Ovary (tissue), 9 donors: ENCODE data around the gene GDPD2. TPM values are rescaled to one million over a fixed set of nuclear protein-coding genes. Genes with fewer than 3 reads are reported as not detected.

Experiments used
- DNase-seq, 5 donors: peaks; one replicate each; pipeline ENCODE4 v3.0.0-alpha.2; 2019 to 2020
- H3K27ac ChIP-seq, 2 donors: fragments of 200-600 bp; one replicate each; pipeline versions ENCODE4 v1.5.1 to v1.8.0; 2019 to 2022
- H3K27me3 ChIP-seq: fragments of 200-600 bp; one replicate; pipeline ENCODE4 v1.8.0; 2022
- H3K36me3 ChIP-seq: fragments of 200-600 bp; sonication (generic); one replicate; pipeline ENCODE4 v1.5.1; 2019
- H3K4me1 ChIP-seq: one replicate; pipeline ENCODE4 v1.8.1; 2013; ENCODE audit warnings: mild to moderate bottlenecking, moderate library complexity; ENCODE audit not compliant: insufficient read depth
- H3K4me3 ChIP-seq: fragments of 200-600 bp; sonication (generic); one replicate; pipeline ENCODE4 v1.5.1; 2017
- H3K9me3 ChIP-seq, 2 donors: fragments of 200-600 bp in 1 of 2; sonication (generic) in 1 of 2; one replicate each; pipeline versions ENCODE4 v1.5.1 to v1.8.1; 2013 to 2019; ENCODE audit warnings: mild to moderate bottlenecking in 1 of 2, moderate library complexity in 1 of 2
- EP300 ChIP-seq: sonication (generic); formaldehyde crosslinking; IDR thresholded peaks from one replicate; pipeline ENCODE4 v1.6.1; 2017; ENCODE audit warnings: antibody characterized with exemption
- POLR2A ChIP-seq: fragments of 450-650 bp; IDR thresholded peaks from one replicate; pipeline ENCODE4 v1.6.1; 2017; ENCODE audit warnings: antibody characterized with exemption, mild to moderate bottlenecking, moderate library complexity
- WGBS, 3 donors: extraction: QIAGEN DNeasy Blood & Tissue Kit in 1 of 3; methylation state at CpG; one replicate each; pipeline versions ENCODE4 v1.1.5 to v1.1.7; 2013 to 2017; 5-methylcytosine and 5-hydroxymethylcytosine counted together
- intact Hi-C, 4 donors: fragments of 100-400 bp; cut with DNase I; formaldehyde crosslinking; loops; one replicate each; pipeline versions ENCODE4 v1.11.0 to v1.15.1; 2022 to 2023
- polyA plus RNA-seq, 2 donors: library from polyadenylated mRNA; stranded (reverse); fragments of 200-250 nt in 1 of 2; fragments of 350-450 nt in 1 of 2; fragmentation: Illumina TruSeq in 1 of 2; extraction: RNeasy Lipid Tissue Mini Kit (QIAGEN cat#74804) in 1 of 2; gene quantifications; one replicate each; pipeline ENCODE4 v1.2.3, GENCODE V29; 2013 to 2014
- total RNA-seq, 7 donors: library from RNA; depleted of rRNA in 2 of 7; stranded (reverse); fragments of >200 nt in 2 of 7; fragmentation: NEBNext Ultra II Directional in 3 of 7; extraction: Animal tissue kit (Norgen Biotek cat#: 25700) in 3 of 7; gene quantifications; one replicate each; pipeline versions ENCODE4 v1.1.0 to v1.2.4, GENCODE V29; 2016 to 2023
- TF ChIP-seq, protein P1 (sequence below), 3 donors: fragments of 450-650 bp in 2 of 3; fragments of 200-600 bp in 1 of 3; IDR thresholded peaks; one replicate each; pipeline versions ENCODE4 v1.5.1 to v1.8.0; 2016 to 2022; ENCODE audit warnings: antibody characterized with exemption in 3 of 3, mild to moderate bottlenecking in 1 of 3
- donor health status: DM: no; HTN: no; CAD: no; lungs with moderate emphysema.
- donor health status: DM: no; HTN: no; CAD: no.
- donor health status: Bipolar disorder and iron deficiency.
- donor health status: DM: yes; HTN: yes; CAD: no.
- donor health status: DM: no; HTN: no; CAD: no.
- donor health status: DM: yes; HTN: yes; CAD: no.

GDPD2 gene
- total and polyA plus RNA-seq, 9 donors = not detected

DNA sequence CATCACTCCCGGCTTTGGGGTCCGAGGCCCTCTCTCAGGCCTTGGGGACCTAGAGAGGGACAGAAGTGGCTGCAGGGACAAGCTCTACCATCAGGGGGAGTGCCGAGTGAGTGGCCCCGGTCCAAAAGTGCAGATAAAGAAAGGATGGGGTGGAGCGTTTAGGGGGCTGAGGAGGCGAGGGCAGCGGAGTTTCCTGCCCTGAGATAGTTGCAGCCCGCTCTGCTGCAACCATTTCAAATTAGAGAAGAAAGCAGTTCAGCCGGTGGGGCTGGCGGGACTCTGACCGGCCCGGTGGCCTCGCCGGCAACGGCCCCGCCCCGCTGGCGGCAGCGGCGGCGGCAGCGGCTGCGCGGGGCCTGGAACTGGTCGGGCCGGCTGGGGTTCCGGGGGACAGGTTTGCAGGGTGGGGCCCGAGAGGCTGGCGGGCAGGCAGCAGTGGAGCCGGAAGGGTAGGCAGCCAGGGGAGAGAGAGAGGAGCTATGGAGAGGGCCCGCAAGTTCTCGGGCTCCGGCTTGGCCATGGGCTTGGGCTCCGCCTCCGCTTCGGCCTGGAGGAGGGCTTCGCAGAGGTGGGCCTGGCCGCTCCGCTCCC lies 29.1 kb downstream of the GDPD2 start:
- no peak for TF ChIP-seq POLR2A
- TF ChIP-seq, protein P1, sequence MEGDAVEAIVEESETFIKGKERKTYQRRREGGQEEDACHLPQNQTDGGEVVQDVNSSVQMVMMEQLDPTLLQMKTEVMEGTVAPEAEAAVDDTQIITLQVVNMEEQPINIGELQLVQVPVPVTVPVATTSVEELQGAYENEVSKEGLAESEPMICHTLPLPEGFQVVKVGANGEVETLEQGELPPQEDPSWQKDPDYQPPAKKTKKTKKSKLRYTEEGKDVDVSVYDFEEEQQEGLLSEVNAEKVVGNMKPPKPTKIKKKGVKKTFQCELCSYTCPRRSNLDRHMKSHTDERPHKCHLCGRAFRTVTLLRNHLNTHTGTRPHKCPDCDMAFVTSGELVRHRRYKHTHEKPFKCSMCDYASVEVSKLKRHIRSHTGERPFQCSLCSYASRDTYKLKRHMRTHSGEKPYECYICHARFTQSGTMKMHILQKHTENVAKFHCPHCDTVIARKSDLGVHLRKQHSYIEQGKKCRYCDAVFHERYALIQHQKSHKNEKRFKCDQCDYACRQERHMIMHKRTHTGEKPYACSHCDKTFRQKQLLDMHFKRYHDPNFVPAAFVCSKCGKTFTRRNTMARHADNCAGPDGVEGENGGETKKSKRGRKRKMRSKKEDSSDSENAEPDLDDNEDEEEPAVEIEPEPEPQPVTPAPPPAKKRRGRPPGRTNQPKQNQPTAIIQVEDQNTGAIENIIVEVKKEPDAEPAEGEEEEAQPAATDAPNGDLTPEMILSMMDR (IDR thresholded peaks at IDR 0.05) = peak in 2 of 3 donors; percentile 19 to 50
- no peaks in the 10 kb centered on the region for H3K27me3 ChIP-seq
- no peaks in the 10 kb centered on the region for H3K4me1 ChIP-seq
- peak; percentile 53 to 73 (median 67) for DNase-seq
- H3K9me3 ChIP-seq = no peaks in the 10 kb centered on the region
- peak overlapping the region; percentile 39 for H3K4me3 ChIP-seq
- intact Hi-C loops = loop anchor here in 2 of 4 donors (10.0 kb wide), 1 partner anchor 103 kb away; no protein-coding TSS in a partner anchor
- H3K27ac ChIP-seq = peak overlapping the region; percentile 1 to 62
- 20 to 28% (median 25%) methylated on average over 37 to 39 of the region's 39 CpGs for WGBS, 3 donors
- no peaks in the 10 kb centered on the region for H3K36me3 ChIP-seq

DNA sequence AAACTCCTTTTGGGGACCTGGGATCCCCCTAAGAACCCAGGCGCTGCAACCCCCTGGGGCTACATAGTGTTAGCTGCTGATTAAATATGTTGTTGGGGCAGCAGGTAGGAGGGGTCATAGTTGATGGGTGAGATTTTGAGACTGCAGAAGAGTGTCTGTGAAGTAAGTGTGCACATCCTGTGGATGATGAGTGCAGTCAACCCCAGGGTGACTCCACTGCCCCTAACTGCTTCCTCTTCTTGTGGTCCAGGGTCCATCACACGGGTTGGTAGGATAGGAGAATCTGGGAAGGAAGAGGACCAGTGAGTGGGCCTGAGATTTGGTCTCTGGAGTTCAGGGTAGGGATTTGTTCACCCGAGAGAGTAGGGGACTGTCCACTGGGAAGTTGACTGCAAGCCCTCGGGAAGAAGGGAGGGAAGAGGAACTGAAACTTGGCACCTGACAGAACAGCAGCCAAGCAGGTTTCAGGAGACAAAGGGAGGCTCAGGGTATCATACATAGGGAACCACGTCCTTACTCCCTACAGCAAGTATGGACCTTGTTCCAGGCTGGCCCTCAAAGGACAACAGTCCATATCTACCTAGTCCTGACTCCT lies 30.0 kb downstream of the GDPD2 start:
- WGBS, 3 donors = 62 to 71% (median 68%) methylated on average over 5 of the region's 5 CpGs
- Histone ChIP-seq H3K27me3 (no peaks in the 10 kb centered on the region), H3K27ac (peak overlapping the region; percentile 1 to 62), H3K9me3 (no peaks in the 10 kb centered on the region), H3K4me3 (no peak overlapping the region), H3K36me3 (no peaks in the 10 kb centered on the region), H3K4me1 (no peaks in the 10 kb centered on the region)
- intact Hi-C loops = loop anchor here in 2 of 4 donors (10.0 kb wide), 1 partner anchor 102 kb away; no protein-coding TSS in a partner anchor
- no peak for DNase-seq
- no peak for TF ChIP-seq EP300

DNA sequence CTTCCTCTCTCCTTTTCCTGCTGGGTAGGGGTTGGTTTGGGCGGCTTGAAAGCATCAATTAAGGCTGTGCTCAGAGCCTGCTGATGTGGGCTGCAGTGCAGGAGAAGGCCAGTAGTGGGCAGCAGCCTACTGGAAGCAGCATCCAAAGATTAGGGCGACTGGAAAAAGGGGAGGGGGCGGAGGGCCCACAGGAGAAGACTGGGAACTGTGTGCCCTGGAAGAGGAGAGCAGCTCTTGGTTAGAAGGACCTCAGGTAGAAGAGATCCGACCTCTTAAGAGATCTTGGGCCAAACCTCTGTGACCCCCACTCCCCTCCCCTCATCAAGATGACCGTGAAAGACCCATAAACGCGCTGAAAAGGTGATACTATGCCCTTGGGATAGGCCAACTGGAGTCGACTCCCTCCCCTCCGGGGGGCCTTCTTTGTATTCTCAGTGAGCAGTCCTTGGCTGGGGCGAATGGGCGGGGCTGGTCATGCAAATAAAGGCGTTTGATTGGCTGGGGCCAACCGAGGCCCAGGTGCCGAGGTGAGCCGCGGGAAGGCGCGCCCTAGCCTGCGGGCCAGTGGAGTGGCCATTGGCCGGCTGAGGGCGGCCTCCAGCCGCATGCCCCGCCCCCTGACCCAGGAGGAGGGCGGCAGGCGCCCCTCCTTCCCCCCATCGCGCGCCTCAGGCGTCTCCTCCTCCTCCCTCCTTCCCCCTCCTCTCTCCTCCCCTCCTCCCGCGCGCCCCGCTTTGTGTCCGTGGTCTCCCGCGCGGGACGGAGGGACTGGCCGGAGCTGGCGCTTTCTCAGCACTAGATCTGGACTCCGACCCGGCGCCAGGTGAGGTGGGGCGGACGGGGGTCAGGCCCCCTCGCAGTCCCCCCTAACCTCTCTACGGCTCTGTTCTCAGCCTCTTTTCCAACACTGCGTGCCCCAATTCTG lies 31.6 kb downstream of the GDPD2 start:
- H3K27ac ChIP-seq = peak overlapping the region; percentile 60 to 81
- DNase-seq = peak; percentile 81 to 85 (median 85)
- H3K4me1 ChIP-seq = no peaks in the 10 kb centered on the region
- H3K4me3 ChIP-seq = peak overlapping the region; percentile 35
- intact Hi-C loops = loop anchor here in 2 of 4 donors (10.0 kb wide), 1 partner anchor 100 kb away; no protein-coding TSS in a partner anchor
- H3K36me3 ChIP-seq = no peaks in the 10 kb centered on the region
- no peaks in the 10 kb centered on the region for H3K9me3 ChIP-seq
- no peaks in the 10 kb centered on the region for H3K27me3 ChIP-seq
- WGBS, 3 donors = 21 to 22% (median 21%) methylated on average over 45 to 48 of the region's 48 CpGs
- no peak for TF ChIP-seq EP300
- TF ChIP-seq, protein P1 (IDR thresholded peaks at IDR 0.05) = peak; percentile 49 to 71 (median 70)

DNA sequence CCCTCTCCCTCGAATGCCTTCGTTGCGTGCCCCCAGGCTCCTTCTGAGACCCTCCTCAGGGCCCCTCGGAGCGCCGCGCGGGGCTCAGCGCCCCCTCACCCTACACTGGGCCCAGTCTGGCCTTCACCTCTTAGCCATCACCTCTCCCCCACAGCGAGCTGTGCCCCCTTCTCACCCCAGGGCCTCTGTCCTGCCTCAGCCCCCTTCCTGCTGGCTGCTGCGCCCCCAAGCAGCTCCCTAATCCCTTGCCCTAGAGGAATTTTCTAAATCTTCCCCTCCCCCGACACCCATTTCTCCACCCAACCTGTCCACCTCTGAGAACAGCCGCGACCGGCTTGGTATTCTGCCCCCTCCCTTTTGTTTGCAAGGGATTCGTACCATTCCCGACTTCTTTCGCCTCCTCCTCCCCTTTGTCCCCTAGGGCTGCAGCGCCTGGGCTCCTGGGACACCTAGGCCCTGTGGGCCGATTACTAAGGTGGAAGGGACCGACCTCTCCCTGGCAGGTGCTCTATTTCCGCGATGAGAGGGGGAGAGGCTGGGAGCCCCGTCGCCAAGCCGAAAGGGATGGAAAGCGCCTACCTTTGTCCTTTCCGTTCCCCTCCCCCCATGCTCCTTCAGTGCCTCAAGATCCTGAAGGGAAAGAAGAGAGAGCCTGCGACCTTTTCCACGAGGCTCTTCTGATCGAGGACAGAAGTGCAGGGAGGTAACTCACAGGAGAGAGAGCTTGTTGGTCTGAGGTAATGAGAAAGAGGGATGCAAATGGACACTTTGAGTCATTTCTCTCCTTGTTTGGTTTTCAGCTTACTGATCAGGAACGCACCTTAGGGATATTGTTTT lies 32.5 kb downstream of the GDPD2 start:
- peak overlapping the region; percentile 35 for H3K4me3 ChIP-seq
- H3K27ac ChIP-seq = peak overlapping the region; percentile 60 to 81
- intact Hi-C loops = loop anchor here in 2 of 4 donors (10.0 kb wide), 1 partner anchor 99 kb away; no protein-coding TSS in a partner anchor
- H3K9me3 ChIP-seq = no peaks in the 10 kb centered on the region
- 20 to 31% (median 26%) methylated on average over 32 of the region's 32 CpGs for WGBS, 3 donors
- H3K4me1 ChIP-seq = no peaks in the 10 kb centered on the region
- DNase-seq = no peak
- no peaks in the 10 kb centered on the region for H3K36me3 ChIP-seq
- H3K27me3 ChIP-seq = no peaks in the 10 kb centered on the region
- TF ChIP-seq, protein P1 (IDR thresholded peaks at IDR 0.05) = no peak
- no peak for TF ChIP-seq POLR2A
- TF ChIP-seq EP300 = no peak
